Measurements from ENCODE around the gene SKAP1. TPM values are rescaled to one million over a fixed set of nuclear protein-coding genes. Genes with fewer than 3 reads are reported as not detected.

Gene SKAP1
- total and polyA plus RNA-seq, 2 of the 13 experiments (the other 11 are each of a cell fraction or from before 2014, with no cell fraction given) = 0.21 TPM; not detected in 1

DNA sequence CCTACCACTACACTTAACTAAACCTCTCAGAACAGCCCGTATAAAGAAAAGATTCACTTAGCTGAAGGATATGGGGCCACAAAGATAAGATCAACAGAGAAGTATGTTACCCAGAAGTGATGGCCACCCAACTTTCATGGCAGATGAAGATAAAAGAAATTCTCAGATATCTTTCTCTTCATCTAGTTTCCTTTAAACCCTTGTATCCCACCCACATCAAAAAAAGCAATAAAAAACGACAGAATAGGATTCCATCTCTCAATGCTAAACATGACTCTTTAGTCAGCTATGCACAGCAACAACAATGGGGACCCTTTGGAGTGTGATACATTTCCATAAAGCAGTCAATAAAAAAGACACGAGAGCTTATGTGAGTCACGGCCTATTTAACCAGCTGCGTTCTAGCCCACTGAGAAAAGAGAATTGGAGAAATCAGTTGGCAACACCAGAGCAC lies 235.9 kb downstream of the SKAP1 start:
- ATAC-seq (no peak), DNase-seq (ENCODE audit: low spot score) (no peak), FAIRE-seq (no peak)
- Histone ChIP-seq H3K79me2 (ENCODE audit: insufficient read depth, low read length) (no peaks in the 10 kb centered on the region), H3K9me3 (ENCODE audit: low read length) (no peaks in the 10 kb centered on the region), H3K4me2 (ENCODE audit: low read depth, low read length) (no peak overlapping the region), H3K4me3 (replicated peaks in 1 of 3; ENCODE audit: insufficient read depth in 1 of 3, low read depth in 2 of 3, low read length in 3 of 3) (no peak overlapping the region), H4K20me1 (ENCODE audit: insufficient read depth, low read length) (no peaks in the 10 kb centered on the region), H3K9ac (ENCODE audit: insufficient read depth, low read depth, low read length) (no peak overlapping the region), H3K4me1 (ENCODE audit: insufficient read depth, low read length) (no peaks in the 10 kb centered on the region), H3K36me3 (replicated peaks in 1 of 2; ENCODE audit: control insufficient read depth in 1 of 2, insufficient read depth in 2 of 2, low read length in 2 of 2) (no peaks in the 10 kb centered on the region), H3K27ac (ENCODE audit: extremely low read length, insufficient read depth, low read length) (no peak overlapping the region), H3K27me3 (ENCODE audit: control insufficient read depth in 1 of 2, insufficient read depth in 2 of 2, low read length in 2 of 2) (peaks cover 0 to 36% of the 10 kb centered on the region in 2 experiments; a peak in 3 of 5 replicates), H2AFZ (ENCODE audit: low read length) (no peak overlapping the region)
- BruUV-seq (replicated peaks) = no TSS peak
- no peak for TF ChIP-seq RBAK (CRISPR knock-in tag; IDR thresholded peaks at IDR 0.05)
- TF ChIP-seq, protein P1, sequence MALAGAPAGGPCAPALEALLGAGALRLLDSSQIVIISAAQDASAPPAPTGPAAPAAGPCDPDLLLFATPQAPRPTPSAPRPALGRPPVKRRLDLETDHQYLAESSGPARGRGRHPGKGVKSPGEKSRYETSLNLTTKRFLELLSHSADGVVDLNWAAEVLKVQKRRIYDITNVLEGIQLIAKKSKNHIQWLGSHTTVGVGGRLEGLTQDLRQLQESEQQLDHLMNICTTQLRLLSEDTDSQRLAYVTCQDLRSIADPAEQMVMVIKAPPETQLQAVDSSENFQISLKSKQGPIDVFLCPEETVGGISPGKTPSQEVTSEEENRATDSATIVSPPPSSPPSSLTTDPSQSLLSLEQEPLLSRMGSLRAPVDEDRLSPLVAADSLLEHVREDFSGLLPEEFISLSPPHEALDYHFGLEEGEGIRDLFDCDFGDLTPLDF (CRISPR knock-in tag; IDR thresholded peaks at IDR 0.05) = no peak
- intact Hi-C loops (cut with micrococcal nuclease; ENCODE audit: unreplicated experiment) = no loop called here
- in situ Hi-C loops (cut with HindIII; ENCODE audit: extremely low pct_ligation_motif_present, low pct_unique_long_range_greater_than_20kb) = no loop called here
- CTCF ChIA-PET (ENCODE audit: low intra/inter-chr PET ratio, low total read pairs) = no interaction called here
- POLR2A ChIA-PET = no interaction called here
- WGBS (ENCODE audit: low lambda C conversion rate) = 23% methylated on average over 5 of the region's 5 CpGs

DNA sequence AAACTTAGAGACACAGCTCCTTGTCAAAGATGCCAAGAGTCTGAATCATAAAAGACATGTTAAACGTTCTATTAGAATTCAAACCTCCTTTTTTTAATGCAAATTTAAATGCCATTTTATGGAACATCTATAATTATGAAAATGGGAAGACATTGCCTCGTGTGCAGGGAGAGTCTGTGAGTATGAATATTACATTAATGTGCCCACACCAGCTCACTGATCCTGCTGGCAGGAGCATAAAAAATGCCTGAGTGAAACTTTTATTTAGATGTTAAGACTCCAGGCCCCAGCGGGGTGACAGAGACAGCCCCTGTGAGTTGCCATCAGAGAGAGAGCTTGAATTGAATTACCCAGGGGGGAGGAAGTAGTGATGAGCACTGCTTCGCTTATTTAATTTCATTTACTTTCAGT lies 237.7 kb downstream of the SKAP1 start:
- in situ Hi-C loops (cut with HindIII; ENCODE audit: extremely low pct_ligation_motif_present, low pct_unique_long_range_greater_than_20kb) (no loop called here), intact Hi-C loops (cut with micrococcal nuclease; ENCODE audit: unreplicated experiment) (no loop called here)
- ChIA-PET CTCF (ENCODE audit: low intra/inter-chr PET ratio, low total read pairs) (no interaction called here), POLR2A (no interaction called here)
- FAIRE-seq (no peak), DNase-seq (ENCODE audit: low spot score) (no peak), ATAC-seq (no peak)
- Histone ChIP-seq H3K27ac (ENCODE audit: extremely low read length, insufficient read depth, low read length) (no peak overlapping the region), H3K27me3 (ENCODE audit: control insufficient read depth in 1 of 2, insufficient read depth in 2 of 2, low read length in 2 of 2) (peaks cover 0 to 39% of the 10 kb centered on the region in 2 experiments; a peak in 3 of 5 replicates), H3K36me3 (replicated peaks in 1 of 2; ENCODE audit: control insufficient read depth in 1 of 2, insufficient read depth in 2 of 2, low read length in 2 of 2) (no peaks in the 10 kb centered on the region), H3K4me2 (ENCODE audit: low read depth, low read length) (no peak overlapping the region), H3K9me3 (ENCODE audit: low read length) (no peaks in the 10 kb centered on the region), H4K20me1 (ENCODE audit: insufficient read depth, low read length) (no peaks in the 10 kb centered on the region), H3K4me1 (ENCODE audit: insufficient read depth, low read length) (no peaks in the 10 kb centered on the region), H3K9ac (ENCODE audit: insufficient read depth, low read depth, low read length) (no peak overlapping the region), H3K4me3 (replicated peaks in 1 of 3; ENCODE audit: insufficient read depth in 1 of 3, low read depth in 2 of 3, low read length in 3 of 3) (no peak overlapping the region), H2AFZ (ENCODE audit: low read length) (no peak overlapping the region), H3K79me2 (ENCODE audit: insufficient read depth, low read length) (no peaks in the 10 kb centered on the region)
- no TSS peak for BruUV-seq (replicated peaks)
- 2% methylated on average over 4 of the region's 4 CpGs for WGBS (ENCODE audit: low lambda C conversion rate)
- TF ChIP-seq BCL6 (CRISPR knock-in tag; IDR thresholded peaks at IDR 0.05) (no peak), AHR (CRISPR knock-in tag; IDR thresholded peaks at IDR 0.05) (no peak), KLF11 (CRISPR knock-in tag; IDR thresholded peaks at IDR 0.05) (no peak), ZNF441 (CRISPR knock-in tag; IDR thresholded peaks at IDR 0.05; ENCODE audit: borderline replicate concordance) (no peak), PHF20 (CRISPR knock-in tag; IDR thresholded peaks at IDR 0.05) (no peak), DMAP1 (CRISPR knock-in tag; IDR thresholded peaks at IDR 0.05) (no peak), ZFP1 (CRISPR knock-in tag; IDR thresholded peaks at IDR 0.05) (no peak), POLR2G (IDR thresholded peaks at IDR 0.05; ENCODE audit: low read depth, low read length) (no peak)
- TF ChIP-seq, protein P2, sequence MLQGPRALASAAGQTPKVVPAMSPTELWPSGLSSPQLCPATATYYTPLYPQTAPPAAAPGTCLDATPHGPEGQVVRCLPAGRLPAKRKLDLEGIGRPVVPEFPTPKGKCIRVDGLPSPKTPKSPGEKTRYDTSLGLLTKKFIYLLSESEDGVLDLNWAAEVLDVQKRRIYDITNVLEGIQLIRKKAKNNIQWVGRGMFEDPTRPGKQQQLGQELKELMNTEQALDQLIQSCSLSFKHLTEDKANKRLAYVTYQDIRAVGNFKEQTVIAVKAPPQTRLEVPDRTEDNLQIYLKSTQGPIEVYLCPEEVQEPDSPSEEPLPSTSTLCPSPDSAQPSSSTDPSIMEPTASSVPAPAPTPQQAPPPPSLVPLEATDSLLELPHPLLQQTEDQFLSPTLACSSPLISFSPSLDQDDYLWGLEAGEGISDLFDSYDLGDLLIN (CRISPR knock-in tag; IDR thresholded peaks at IDR 0.05; ENCODE audit: borderline replicate concordance) = no peak
- TF ChIP-seq, protein P3, sequence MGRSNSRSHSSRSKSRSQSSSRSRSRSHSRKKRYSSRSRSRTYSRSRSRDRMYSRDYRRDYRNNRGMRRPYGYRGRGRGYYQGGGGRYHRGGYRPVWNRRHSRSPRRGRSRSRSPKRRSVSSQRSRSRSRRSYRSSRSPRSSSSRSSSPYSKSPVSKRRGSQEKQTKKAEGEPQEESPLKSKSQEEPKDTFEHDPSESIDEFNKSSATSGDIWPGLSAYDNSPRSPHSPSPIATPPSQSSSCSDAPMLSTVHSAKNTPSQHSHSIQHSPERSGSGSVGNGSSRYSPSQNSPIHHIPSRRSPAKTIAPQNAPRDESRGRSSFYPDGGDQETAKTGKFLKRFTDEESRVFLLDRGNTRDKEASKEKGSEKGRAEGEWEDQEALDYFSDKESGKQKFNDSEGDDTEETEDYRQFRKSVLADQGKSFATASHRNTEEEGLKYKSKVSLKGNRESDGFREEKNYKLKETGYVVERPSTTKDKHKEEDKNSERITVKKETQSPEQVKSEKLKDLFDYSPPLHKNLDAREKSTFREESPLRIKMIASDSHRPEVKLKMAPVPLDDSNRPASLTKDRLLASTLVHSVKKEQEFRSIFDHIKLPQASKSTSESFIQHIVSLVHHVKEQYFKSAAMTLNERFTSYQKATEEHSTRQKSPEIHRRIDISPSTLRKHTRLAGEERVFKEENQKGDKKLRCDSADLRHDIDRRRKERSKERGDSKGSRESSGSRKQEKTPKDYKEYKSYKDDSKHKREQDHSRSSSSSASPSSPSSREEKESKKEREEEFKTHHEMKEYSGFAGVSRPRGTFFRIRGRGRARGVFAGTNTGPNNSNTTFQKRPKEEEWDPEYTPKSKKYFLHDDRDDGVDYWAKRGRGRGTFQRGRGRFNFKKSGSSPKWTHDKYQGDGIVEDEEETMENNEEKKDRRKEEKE (IDR thresholded peaks at IDR 0.05) = no peak

Data from HepG2 (cell line).